Heart left ventricle (tissue), 16 donors: ENCODE data around the gene NEUROD2. TPM values are rescaled to one million over a fixed set of nuclear protein-coding genes. Genes with fewer than 3 reads are reported as not detected.

ENCODE experiments used
- ATAC-seq, 4 donors: fragments of 200-7000 bp; cut with Tn5 transposase; one replicate each; pipeline ENCODE4 v1.9.1; 2020 to 2022; ENCODE audit warnings: moderate library complexity in 4 of 4, mild to moderate bottlenecking in 3 of 4, moderate number of reproducible peaks in 1 of 4
- DNase-seq, 5 donors: peaks; one replicate each; pipeline ENCODE4 v3.0.0-alpha.2; 2020
- H3K27ac ChIP-seq, 12 donors: fragments of 200-600 bp; sonication (generic) in 4 of 12; one replicate each; pipeline versions ENCODE4 v1.5.0 to v1.8.0; 2016 to 2022; ENCODE audit warnings: mild to moderate bottlenecking in 2 of 12
- H3K27me3 ChIP-seq, 9 donors: fragments of 200-600 bp; sonication (generic) in 2 of 9; one replicate each; pipeline versions ENCODE4 v1.5.1 to v1.8.0; 2016 to 2022; ENCODE audit warnings: mild to moderate bottlenecking in 3 of 9
- H3K36me3 ChIP-seq, 9 donors: fragments of 200-600 bp; sonication (generic) in 2 of 9; one replicate each; pipeline versions ENCODE4 v1.5.0 to v1.8.0; 2018 to 2022; ENCODE audit warnings: mild to moderate bottlenecking in 2 of 9
- H3K4me1 ChIP-seq, 12 donors: fragments of 200-600 bp; sonication (generic) in 4 of 12; one replicate each; pipeline versions ENCODE4 v1.5.0 to v1.8.0; 2016 to 2022; ENCODE audit warnings: mild to moderate bottlenecking in 3 of 12
- H3K4me3 ChIP-seq, 12 donors: fragments of 200-600 bp; sonication (generic) in 4 of 12; one replicate each; pipeline versions ENCODE4 v1.5.0 to v1.8.0; 2017 to 2022; ENCODE audit warnings: mild to moderate bottlenecking in 9 of 12, moderate library complexity in 4 of 12
- H3K9me3 ChIP-seq, 12 donors: fragments of 200-600 bp; sonication (generic) in 4 of 12; one replicate each; pipeline versions ENCODE4 v1.5.0 to v1.8.0; 2016 to 2022; ENCODE audit warnings: mild to moderate bottlenecking in 1 of 12
- POLR2A ChIP-seq, 2 donors: fragments of 450-650 bp; IDR thresholded peaks; one replicate each; pipeline ENCODE4 v1.6.1; 2017; ENCODE audit warnings: antibody characterized with exemption in 2 of 2, mild to moderate bottlenecking in 2 of 2, moderate library complexity in 2 of 2
- WGBS, 4 donors: extraction: QIAGEN DNeasy Blood & Tissue Kit in 2 of 4; methylation state at CpG; one replicate each; pipeline versions ENCODE4 v1.1.5 to v1.1.7; 2013 to 2018; 5-methylcytosine and 5-hydroxymethylcytosine counted together
- intact Hi-C, 10 donors: fragments of 100-400 bp; cut with DNase I; formaldehyde crosslinking; loops; one replicate each; pipeline versions ENCODE4 v1.11.1 to v1.14.2; 2022
- polyA plus RNA-seq, 2 donors: library from polyadenylated mRNA; stranded (reverse); fragments of 200-250 nt; gene quantifications; one replicate each; pipeline ENCODE4 v1.2.3, GENCODE V29; 2013
- total RNA-seq, 9 donors: library from RNA; depleted of rRNA in 2 of 9; stranded (reverse); fragments of >200 nt in 2 of 9; fragmentation: NEBNext Ultra II Directional in 3 of 9; extraction: Animal tissue kit (Norgen Biotek cat#: 25700) in 3 of 9; gene quantifications; one replicate each; pipeline versions ENCODE4 v1.1.0 to v1.2.4, GENCODE V29; 2016 to 2023
- TF ChIP-seq, protein P1 (sequence below), 12 donors: fragments of 200-600 bp; sonication (generic) in 4 of 12; IDR thresholded peaks; one replicate each; pipeline versions ENCODE4 v1.5.0 to v1.8.0; 2018 to 2022; ENCODE audit warnings: antibody characterized with exemption in 12 of 12, mild to moderate bottlenecking in 5 of 12
- donor health status: ischemic (EF 13 %, LVEDD 7.1; RV severe dilation, severe dysfunction).
- donor health status: healthy with polysubstance abuse.
- donor health status: DM: no; HTN: yes; CAD: no.
- donor health status: DM: no; HTN: no; CAD: no.
- donor health status: ischemic (EF 25% LVEDD 6.9; RV normal size, moderate dysfunction).
- donor health status: ischemic (EF 25% LVEDD 5.7; RV mildly dilated, moderate dysfunction).
- donor health status: healthy.
- donor health status: DM: yes; HTN: yes; CAD: no.
- donor health status: ischemic (EF 35%, LVEDD 5.7; RV mildly dilated, moderate dysfunction).
- donor health status: nonischemic (EF 11% LVEDD 7.7; RV severe dilation, severe dysfunction).
- donor health status: DM: yes; HTN: yes; CAD: no.
- donor health status: PGD.
- donor health status: ischemic (EF 29% LVEDD 5.4; RV normal size, mild dysfunction).
- donor health status: nonischemic (EF 23%, LVEDD 6.1; RV moderate dilation, normal function).

The NEUROD2 gene
- total and polyA plus RNA-seq, 11 donors: not detected

DNA sequence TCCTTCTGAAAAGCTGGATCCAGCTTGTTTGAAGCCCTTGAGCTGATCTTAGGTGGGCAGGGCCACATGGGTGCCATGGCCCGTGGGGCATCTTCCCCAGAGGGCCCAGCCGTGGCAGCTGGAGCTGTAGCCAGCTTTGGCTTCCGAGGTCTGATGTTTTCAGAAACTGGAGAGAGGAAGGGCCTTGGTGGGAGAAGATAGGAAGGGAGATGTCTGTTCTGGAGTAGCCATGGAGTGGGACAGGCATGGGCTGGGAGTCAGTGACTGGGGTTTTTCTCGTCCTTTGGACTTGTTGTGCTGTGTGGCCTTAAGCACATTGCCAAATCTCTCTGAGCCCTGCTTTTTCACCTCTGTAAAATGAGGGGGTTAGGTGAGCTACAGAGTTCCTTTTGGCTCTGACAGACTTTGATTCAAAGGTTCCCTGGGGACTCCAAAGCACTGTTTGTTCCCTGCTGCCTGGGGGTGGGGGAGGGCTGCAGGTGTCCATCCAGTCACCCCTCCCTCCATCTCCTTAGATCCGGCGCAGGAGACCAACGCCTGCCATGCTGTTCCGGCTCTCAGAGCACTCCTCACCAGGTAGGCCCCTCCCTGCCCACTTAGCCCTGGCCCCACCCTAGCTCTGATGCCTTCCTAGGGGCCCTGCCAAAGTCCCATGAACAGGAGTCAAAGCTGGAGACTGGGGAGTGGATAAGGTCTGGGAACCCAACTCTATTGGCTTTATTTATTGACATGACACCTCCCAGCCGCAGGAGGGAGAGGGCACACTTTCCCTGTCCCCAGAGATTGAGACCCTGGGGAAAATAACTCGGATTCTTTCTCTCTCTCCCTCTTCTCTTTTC is 21.2 kb upstream of the NEUROD2 start:
- intact Hi-C loops: loop anchor here in 3 of 10 donors (10.0 kb wide), 4 partner anchors 46 to 356 kb away; partner anchors contain the start of gene PSMD3 (in 1 of the 3)
- H3K27ac ChIP-seq: no peak overlapping the region
- ATAC-seq (no peak), DNase-seq (no peak)
- H3K4me3 ChIP-seq: no peak overlapping the region
- TF ChIP-seq, protein P1, sequence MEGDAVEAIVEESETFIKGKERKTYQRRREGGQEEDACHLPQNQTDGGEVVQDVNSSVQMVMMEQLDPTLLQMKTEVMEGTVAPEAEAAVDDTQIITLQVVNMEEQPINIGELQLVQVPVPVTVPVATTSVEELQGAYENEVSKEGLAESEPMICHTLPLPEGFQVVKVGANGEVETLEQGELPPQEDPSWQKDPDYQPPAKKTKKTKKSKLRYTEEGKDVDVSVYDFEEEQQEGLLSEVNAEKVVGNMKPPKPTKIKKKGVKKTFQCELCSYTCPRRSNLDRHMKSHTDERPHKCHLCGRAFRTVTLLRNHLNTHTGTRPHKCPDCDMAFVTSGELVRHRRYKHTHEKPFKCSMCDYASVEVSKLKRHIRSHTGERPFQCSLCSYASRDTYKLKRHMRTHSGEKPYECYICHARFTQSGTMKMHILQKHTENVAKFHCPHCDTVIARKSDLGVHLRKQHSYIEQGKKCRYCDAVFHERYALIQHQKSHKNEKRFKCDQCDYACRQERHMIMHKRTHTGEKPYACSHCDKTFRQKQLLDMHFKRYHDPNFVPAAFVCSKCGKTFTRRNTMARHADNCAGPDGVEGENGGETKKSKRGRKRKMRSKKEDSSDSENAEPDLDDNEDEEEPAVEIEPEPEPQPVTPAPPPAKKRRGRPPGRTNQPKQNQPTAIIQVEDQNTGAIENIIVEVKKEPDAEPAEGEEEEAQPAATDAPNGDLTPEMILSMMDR (IDR thresholded peaks at IDR 0.05): no peak
- TF ChIP-seq POLR2A (IDR thresholded peaks at IDR 0.05): no peak
- no peaks in the 10 kb centered on the region for H3K36me3 ChIP-seq
- H3K27me3 ChIP-seq: peaks cover 8 to 56% (median 32%) of the 10 kb centered on the region in 9 donors
- WGBS, 4 donors: 59 to 68% (median 64%) methylated on average over 8 to 10 of the region's 10 CpGs
- H3K9me3 ChIP-seq: no peaks in the 10 kb centered on the region
- H3K4me1 ChIP-seq: peaks cover 0 to 15% (median 8%) of the 10 kb centered on the region in 12 donors

- ATAC-seq (no peak), DNase-seq (no peak)
- TF ChIP-seq, protein P1 (IDR thresholded peaks at IDR 0.05): no peak
- intact Hi-C loops: loop anchor here in 3 of 10 donors (10.0 kb wide), 4 partner anchors 47 to 357 kb away; partner anchors contain the start of gene PSMD3 (in 1 of the 3)
- Histone ChIP-seq H3K27ac (no peak overlapping the region), H3K27me3 (peaks cover 8 to 56% (median 32%) of the 10 kb centered on the region in 9 donors), H3K9me3 (no peaks in the 10 kb centered on the region), H3K36me3 (no peaks in the 10 kb centered on the region), H3K4me1 (peaks cover 0 to 18% (median 11%) of the 10 kb centered on the region in 12 donors), H3K4me3 (no peak overlapping the region)
- WGBS, 4 donors: 49 to 80% (median 63%) methylated on average over 7 to 16 of the region's 16 CpGs
Measured at GRCh38 chr17:39627712-39628516, 20.2 kb upstream of the NEUROD2 start.

- TF ChIP-seq, protein P1 (IDR thresholded peaks at IDR 0.05): no peak
- no peak for TF ChIP-seq POLR2A (IDR thresholded peaks at IDR 0.05)
- DNase-seq: no peak
- ATAC-seq: no peak
- peak overlapping the region in 1 of 12 donors; percentile 17 for H3K27ac ChIP-seq
- peak overlapping the region in 11 of 12 donors; percentile 16 to 52 (median 37) for H3K4me3 ChIP-seq
- H3K36me3 ChIP-seq: no peaks in the 10 kb centered on the region
- 0 to 3% (median 2%) methylated on average over 18 to 72 of the region's 72 CpGs for WGBS, 4 donors
- H3K9me3 ChIP-seq: no peaks in the 10 kb centered on the region
- peaks cover 8 to 56% (median 32%) of the 10 kb centered on the region in 9 donors for H3K27me3 ChIP-seq
- intact Hi-C loops: loop anchor here in 3 of 10 donors (10.0 kb wide), 4 partner anchors 48 to 358 kb away; partner anchors contain the start of gene PSMD3 (in 1 of the 3)
- H3K4me1 ChIP-seq: peaks cover 0 to 21% (median 12%) of the 10 kb centered on the region in 12 donors
Measured at GRCh38 chr17:39627047-39627711, 19.5 kb upstream of the NEUROD2 start.
